ENCODE results near the gene TREML2. TPM values are rescaled to one million over a fixed set of nuclear protein-coding genes. Genes with fewer than 3 reads are reported as not detected.
A peak's percentile ranks its signal among the peaks of the same experiment; 100 is the strongest.
"Not testable (repeated sequence)": the region's sequence is repeated elsewhere in the genome, so short reads cannot be mapped to it uniquely, and the experiment has no call there.

Gene TREML2
- total RNA-seq: 10 to 100 TPM in 1 of 2 donors, 1 to 10 TPM in 1; 2.0 to 11.0 TPM

GRCh38 chr6:41200901-41201763 lies at the start of gene TREML2:
TREML2 (minus strand) TSS chr6:41201149; CDS start chr6:41201008, 141 bp downstream.
- Mint-ChIP-seq H3K27ac (peak within 1 kb of the TSS; percentile 81 to 97), H3K9me3 (peaks cover 0 to 5% of the 10 kb centered on the region in 2 donors), H3K36me3 (peaks cover 0 to 8% of the 10 kb centered on the region in 2 donors)
- DNase-seq (ENCODE audit: low spot score in 2 of 2) (peak in 1 of 2 donors; percentile 26), ATAC-seq (peak; percentile 2 to 49)

DNA sequence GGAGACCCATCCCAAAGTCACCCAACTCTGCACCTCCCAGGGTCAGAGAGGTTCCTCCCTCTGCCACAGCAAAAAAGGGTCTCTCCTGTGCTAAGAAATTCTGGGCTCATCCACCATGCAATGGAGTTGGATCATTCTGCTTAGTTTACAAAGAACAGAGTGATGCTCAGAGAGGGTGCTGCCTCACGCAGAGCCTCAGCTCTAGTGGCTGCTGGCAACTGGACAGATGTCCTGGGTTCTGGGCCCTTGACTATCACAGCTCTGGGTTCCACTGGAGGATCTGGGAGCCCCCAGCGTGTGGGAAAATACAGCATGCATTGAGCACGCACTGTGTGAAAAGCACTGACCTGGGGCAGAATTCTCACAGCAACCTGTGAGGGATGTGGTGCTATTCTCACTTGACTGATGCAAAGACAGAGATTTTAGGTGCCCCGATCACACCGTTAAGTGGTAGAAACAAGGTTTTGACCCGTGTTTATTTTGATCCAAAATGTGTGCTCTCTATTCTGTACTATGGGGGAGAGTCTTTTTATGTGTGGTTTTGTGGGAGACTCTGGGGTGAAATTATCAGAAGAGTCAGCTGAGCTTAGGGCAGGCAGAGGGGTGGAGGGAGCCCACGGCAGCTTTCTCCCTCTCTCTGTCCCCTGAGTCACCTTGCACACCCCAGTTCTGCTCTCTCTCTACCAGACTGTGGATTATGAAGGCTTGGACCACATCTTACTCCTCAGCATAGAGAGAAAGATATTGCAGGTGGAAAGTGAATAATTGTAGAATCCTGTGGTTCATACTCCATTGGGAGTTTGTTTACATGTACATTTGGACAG lies 47.1 kb upstream of the TREML2 start:
- Mint-ChIP-seq H3K27ac (peak overlapping the region in 1 of 2 donors; percentile 18), H3K9me3 (peaks cover 0 to 4% of the 10 kb centered on the region in 2 donors), H3K36me3 (no peaks in the 10 kb centered on the region)
- ATAC-seq (no peak), DNase-seq (ENCODE audit: low spot score in 2 of 2) (no peak)

DNA sequence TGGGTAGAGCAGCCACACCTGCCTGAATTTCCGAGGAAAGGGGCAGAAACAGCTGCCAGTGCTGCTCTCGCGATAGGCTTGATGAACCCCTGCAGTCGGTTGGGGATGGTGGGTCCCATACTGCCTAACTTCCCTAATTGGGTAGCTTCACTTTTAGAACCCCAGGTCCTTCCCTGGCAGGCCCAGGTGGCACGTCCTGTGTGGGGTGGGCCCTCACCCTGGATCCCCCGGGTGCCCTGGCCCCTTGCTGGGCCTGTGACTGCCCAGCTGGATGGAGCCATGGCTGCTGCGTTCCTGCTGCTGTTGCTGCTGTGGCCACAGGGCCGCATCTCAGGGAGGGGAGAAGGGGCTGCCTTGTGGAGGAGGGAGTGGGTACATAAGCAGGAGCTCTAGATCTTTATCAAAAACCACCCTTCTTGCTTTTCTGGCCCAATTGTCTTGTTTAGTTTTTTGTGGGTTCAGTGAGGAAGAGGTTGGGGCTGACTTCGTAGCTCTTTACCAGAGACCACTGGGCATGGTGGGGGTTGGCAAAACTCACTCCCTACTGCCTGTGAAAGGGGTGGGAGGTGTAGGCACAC lies 46.4 kb upstream of the TREML2 start:
- Mint-ChIP-seq H3K9me3 (peaks cover 0 to 8% of the 10 kb centered on the region in 2 donors), H3K27ac (peak overlapping the region in 1 of 2 donors; percentile 18), H3K36me3 (no peaks in the 10 kb centered on the region)
- no peak for DNase-seq (ENCODE audit: low spot score in 2 of 2)
- ATAC-seq: no peak

DNA sequence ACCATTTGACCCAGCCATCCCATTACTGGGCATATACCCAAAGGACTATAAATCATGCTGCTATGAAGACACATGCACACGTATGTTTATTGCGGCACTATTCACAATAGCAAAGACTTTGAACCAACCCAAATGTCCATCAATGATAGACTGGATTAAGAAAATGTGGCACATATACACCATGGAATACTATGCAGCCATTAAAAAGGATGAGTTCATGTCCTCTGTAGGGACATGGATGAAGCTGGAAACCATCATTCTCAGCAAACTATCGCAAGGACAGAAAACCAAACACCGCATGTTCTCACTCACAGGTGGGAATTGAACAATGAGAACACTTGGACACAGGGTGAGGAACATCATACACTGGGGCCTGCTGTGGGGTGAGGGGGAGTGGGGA lies 45.6 kb upstream of the TREML2 start:
- H3K9me3 Mint-ChIP-seq; H3K27ac Mint-ChIP-seq; DNase-seq (ENCODE audit: low spot score in 2 of 2); ATAC-seq; H3K36me3 Mint-ChIP-seq: not testable (repeated sequence)

DNA sequence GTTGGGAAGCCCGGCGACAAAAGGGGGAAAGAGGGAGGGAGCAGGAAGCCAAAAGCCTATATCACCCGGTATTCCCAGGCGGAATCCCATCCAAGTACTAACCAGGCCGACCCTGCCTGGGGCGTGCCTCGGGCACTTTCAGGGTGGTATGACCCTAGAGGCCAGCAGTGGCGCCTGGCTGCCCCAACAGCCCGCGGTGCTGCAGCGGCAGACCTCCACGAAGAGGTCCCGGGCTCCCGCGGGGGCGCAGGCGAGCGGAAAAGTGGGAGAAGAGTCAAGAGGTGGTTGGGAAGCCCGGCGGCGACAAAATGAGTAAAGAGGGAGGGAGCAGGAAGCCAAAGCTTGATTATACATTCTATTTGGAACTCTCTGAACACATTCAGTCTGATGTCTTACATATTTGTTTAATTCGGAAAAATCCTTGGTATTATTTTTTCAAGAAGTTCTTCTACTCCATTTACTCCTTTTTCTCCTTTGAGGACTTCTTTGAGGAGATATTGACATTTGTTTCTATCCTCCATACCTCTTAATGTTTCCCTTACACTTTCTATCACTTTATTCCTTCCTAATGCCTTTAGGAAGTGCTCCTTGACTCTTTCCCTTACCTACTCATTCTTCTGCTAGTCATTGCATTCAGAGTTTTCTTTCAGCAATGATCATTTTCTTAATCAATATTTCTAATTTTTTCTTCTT lies 38.7 kb upstream of the TREML2 start:
- no peak overlapping the region for H3K27ac Mint-ChIP-seq
- H3K36me3 Mint-ChIP-seq: no peaks in the 10 kb centered on the region
- ATAC-seq (no peak), DNase-seq (ENCODE audit: low spot score in 2 of 2) (no peak)
- peaks cover 0 to 4% of the 10 kb centered on the region in 2 donors for H3K9me3 Mint-ChIP-seq

DNA sequence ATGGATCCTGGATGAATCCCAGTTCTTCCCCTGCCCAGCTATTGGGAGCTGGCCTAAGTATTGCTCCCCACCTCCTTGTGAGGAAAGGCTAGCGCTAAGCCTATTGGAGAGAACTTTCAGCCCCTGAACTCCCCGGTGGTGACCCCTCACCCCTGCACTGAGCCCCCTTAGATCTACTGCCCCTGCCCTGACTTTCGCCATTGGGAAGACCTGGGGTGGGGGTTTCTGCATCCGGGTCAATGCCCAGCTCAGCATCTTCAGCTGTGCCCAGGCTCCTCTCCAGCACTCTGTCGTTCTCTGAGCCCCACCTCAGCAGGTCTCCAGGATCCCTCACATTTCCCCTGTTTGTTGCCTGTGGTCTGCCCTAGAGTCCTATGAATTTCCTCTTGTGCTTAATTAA lies 36.2 kb upstream of the TREML2 start:
- ATAC-seq (no peak), DNase-seq (ENCODE audit: low spot score in 2 of 2) (no peak)
- H3K36me3 Mint-ChIP-seq: no peaks in the 10 kb centered on the region
- no peaks in the 10 kb centered on the region for H3K9me3 Mint-ChIP-seq
- H3K27ac Mint-ChIP-seq: no peak overlapping the region

- Mint-ChIP-seq H3K9me3 (no peaks in the 10 kb centered on the region), H3K36me3 (no peaks in the 10 kb centered on the region), H3K27ac (no peak overlapping the region)
- no peak for ATAC-seq
- DNase-seq (ENCODE audit: low spot score in 2 of 2): no peak
Observed at GRCh38 chr6:41236276-41236675, 35.3 kb upstream of the TREML2 start.

DNA sequence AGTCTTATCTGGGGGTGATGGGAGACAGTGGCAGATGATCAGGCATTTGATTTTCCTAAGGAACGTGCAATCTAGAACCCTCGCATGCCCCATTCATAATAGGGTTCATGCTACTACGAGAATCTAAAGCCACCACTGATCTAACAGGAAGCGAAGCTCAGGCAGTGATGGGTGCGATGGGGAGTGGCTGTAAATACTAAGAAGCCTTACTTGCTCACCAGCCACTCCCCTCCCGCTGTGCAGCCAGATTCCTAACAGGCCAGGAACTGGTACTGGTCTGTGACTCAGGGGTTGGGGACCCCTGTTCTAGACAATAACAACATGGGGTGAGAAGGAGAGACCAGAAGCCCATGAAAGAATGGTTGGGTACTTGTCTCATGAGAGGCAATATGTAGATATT lies 31.7 kb upstream of the TREML2 start:
- Mint-ChIP-seq H3K36me3 (no peaks in the 10 kb centered on the region), H3K9me3 (no peaks in the 10 kb centered on the region), H3K27ac (no peak overlapping the region)
- ATAC-seq: no peak
- no peak for DNase-seq (ENCODE audit: low spot score in 2 of 2)

DNA sequence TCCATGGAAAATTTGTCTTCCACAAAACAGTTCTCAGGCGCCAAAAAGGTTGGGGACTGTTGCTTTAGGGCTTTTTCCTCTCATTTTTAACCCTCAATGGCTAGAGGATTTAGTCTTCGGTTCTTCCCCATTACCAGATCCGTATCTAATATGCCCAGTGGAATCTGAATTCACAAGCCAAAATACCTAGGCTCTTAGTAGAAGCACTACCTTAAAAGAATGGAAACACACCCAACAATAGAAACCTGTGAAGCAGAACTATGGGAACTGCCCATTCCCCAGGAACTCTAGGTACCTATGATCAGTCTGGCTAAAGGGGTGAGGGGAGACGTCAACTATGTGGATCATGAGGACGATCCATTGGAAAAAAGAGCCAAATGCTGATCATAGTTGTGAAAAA lies 30.3 kb upstream of the TREML2 start:
- no peak overlapping the region for H3K27ac Mint-ChIP-seq
- H3K36me3 Mint-ChIP-seq: no peaks in the 10 kb centered on the region
- ATAC-seq: no peak
- no peak for DNase-seq (ENCODE audit: low spot score in 2 of 2)
- no peaks in the 10 kb centered on the region for H3K9me3 Mint-ChIP-seq

DNA sequence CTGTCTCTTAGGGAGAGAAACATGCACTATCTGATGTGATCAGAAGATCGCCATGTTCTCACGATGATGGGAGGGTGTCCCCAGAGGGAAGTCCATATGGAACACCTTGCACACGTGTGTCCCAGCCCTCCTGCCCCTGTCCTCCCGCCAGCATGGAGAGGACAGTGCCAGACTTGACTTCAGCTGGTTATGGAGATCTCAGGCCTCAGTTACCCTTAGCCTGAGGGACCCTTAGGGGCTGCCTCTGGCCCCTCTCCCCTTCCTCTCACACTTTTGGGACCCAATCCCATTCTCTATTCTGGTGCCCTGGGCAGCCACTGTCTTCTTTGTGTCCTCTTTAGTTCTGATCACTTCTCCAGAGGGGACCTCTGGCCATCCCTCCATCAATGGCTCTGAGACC lies 28.8 kb upstream of the TREML2 start:
- DNase-seq (ENCODE audit: low spot score in 2 of 2) (no peak), ATAC-seq (no peak)
- Mint-ChIP-seq H3K27ac (peak overlapping the region; percentile 14 to 57), H3K9me3 (no peaks in the 10 kb centered on the region), H3K36me3 (no peaks in the 10 kb centered on the region)

- Mint-ChIP-seq H3K27ac (peak overlapping the region in 1 of 2 donors; percentile 14), H3K9me3 (no peaks in the 10 kb centered on the region), H3K36me3 (no peaks in the 10 kb centered on the region)
- no peak for ATAC-seq
- DNase-seq (ENCODE audit: low spot score in 2 of 2): no peak
Observed at GRCh38 chr6:41228616-41229015, 27.7 kb upstream of the TREML2 start.

GRCh38 chr6:41228096-41228495 lies 27.1 kb upstream of the TREML2 start, which contains the start of gene TREML4:
TREML4 (plus strand) TSS chr6:41228349; CDS start chr6:41228428, 79 bp downstream.
- no peak for ATAC-seq
- Mint-ChIP-seq H3K27ac (peak within 1 kb of the TSS; percentile 14 to 77), H3K36me3 (no peaks in the 10 kb centered on the region), H3K9me3 (no peaks in the 10 kb centered on the region)
- DNase-seq (ENCODE audit: low spot score in 2 of 2): no peak

DNA sequence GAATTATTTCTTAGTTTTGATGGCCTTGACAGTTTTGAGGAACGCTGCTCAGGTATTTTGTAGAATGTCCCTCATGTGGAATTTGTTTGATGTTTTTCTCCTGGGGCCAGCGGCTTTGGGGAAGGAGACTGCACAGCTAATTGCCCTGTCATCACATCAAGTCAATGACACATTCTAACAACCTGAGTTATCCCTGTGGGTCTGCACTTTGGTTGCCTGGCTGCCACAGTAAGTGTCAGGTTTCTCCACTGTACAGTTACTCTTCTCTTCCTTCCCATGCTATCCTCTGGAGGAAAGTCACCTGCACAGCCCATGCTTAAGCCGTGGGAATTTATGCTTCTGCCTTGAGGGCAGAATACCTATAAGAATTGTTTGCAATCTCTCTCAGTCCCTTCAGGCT lies 25.8 kb upstream of the TREML2 start:
- no peak overlapping the region for H3K27ac Mint-ChIP-seq
- ATAC-seq (no peak), DNase-seq (ENCODE audit: low spot score in 2 of 2) (no peak)
- H3K36me3 Mint-ChIP-seq: no peaks in the 10 kb centered on the region
- H3K9me3 Mint-ChIP-seq: no peaks in the 10 kb centered on the region

DNA sequence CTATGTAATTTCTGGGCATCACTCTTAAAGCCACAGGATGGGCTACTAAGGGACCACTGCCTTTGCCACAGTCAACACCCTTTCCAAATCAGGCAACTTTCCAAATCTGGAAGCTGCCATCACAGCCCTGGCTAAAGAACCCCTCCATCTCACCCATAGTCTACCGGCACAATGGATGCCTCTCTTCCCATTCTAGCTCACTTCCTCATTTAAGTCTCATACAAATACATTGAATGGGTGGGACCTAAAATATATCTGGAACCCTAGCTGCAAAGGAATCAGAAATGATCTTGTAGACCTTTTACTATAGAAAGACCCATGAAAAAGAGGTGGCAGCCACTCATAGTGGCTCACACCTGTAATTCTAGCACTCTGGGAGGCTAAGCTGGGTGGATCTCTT lies 23.9 kb upstream of the TREML2 start:
- peaks cover 0 to 4% of the 10 kb centered on the region in 2 donors for H3K9me3 Mint-ChIP-seq
- no peak overlapping the region for H3K27ac Mint-ChIP-seq
- H3K36me3 Mint-ChIP-seq: no peaks in the 10 kb centered on the region
- ATAC-seq (no peak), DNase-seq (ENCODE audit: low spot score in 2 of 2) (no peak)

DNA sequence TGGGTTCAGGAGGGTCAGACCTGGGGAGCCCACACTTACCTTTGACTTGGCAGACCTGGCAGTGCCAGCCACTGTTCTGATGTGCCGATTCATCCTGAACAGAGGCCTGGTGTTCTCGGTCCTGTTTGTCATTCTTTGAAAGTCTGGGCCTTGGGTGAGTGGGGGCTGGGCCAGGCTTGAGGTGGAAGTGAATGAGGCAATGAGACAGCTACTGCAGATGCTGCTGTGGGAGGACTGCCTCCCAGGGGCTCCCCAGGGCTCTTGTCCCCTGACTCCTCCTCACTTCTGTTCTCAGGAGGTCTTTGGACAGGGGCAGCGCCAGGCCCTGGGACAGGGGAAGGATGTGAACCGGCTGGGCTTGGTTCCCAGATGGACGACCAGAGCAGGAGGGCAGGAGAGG lies 21.6 kb upstream of the TREML2 start:
- Mint-ChIP-seq H3K27ac (peak overlapping the region in 1 of 2 donors; percentile 30), H3K9me3 (peaks cover 0 to 4% of the 10 kb centered on the region in 2 donors), H3K36me3 (no peaks in the 10 kb centered on the region)
- ATAC-seq: no peak
- no peak for DNase-seq (ENCODE audit: low spot score in 2 of 2)

GRCh38 chr6:41222045-41222444 lies 21.1 kb upstream of the TREML2 start:
- DNase-seq (ENCODE audit: low spot score in 2 of 2) (no peak), ATAC-seq (no peak)
- Mint-ChIP-seq H3K36me3 (no peaks in the 10 kb centered on the region), H3K9me3 (peaks cover 0 to 4% of the 10 kb centered on the region in 2 donors), H3K27ac (peak overlapping the region; percentile 30 to 32)
